GM12891 (cell line): ENCODE results near the gene CCN5.

Experiments used
- PAX5 ChIP-seq: IDR thresholded peaks from 2 replicates; pipeline ENCODE4 v1.6.1; 2011; ENCODE audit warnings: low read length, moderate library complexity, mild to moderate bottlenecking; ENCODE audit not compliant: insufficient read depth, severe bottlenecking
- POLR2A ChIP-seq: IDR thresholded peaks from 2 replicates; pipeline ENCODE4 v1.6.1; 2011; ENCODE audit warnings: low read depth, low read length, control low read depth
- POLR2AphosphoS5 ChIP-seq: IDR thresholded peaks from 2 replicates; pipeline ENCODE4 v1.6.1; 2011; ENCODE audit warnings: low read depth, low read length, control low read depth
- POU2F2 ChIP-seq: IDR thresholded peaks from 2 replicates; pipeline ENCODE4 v1.6.1; 2011; ENCODE audit warnings: low read depth, mild to moderate bottlenecking, control low read depth, low read length, moderate library complexity
- TAF1 ChIP-seq: IDR thresholded peaks from 2 replicates; pipeline ENCODE4 v1.6.1; 2011; ENCODE audit warnings: low read depth, low read length, control low read depth

- TF ChIP-seq POLR2AphosphoS5 (no peak), TAF1 (no peak), POU2F2 (no peak), PAX5 (no peak), POLR2A (no peak)
These were observed 11.8 kb upstream of the CCN5 start for GRCh38 chr20:44703183-44703925.
